ENCODE data around the gene GABRG1.

- TF ChIP-seq, protein P1, sequence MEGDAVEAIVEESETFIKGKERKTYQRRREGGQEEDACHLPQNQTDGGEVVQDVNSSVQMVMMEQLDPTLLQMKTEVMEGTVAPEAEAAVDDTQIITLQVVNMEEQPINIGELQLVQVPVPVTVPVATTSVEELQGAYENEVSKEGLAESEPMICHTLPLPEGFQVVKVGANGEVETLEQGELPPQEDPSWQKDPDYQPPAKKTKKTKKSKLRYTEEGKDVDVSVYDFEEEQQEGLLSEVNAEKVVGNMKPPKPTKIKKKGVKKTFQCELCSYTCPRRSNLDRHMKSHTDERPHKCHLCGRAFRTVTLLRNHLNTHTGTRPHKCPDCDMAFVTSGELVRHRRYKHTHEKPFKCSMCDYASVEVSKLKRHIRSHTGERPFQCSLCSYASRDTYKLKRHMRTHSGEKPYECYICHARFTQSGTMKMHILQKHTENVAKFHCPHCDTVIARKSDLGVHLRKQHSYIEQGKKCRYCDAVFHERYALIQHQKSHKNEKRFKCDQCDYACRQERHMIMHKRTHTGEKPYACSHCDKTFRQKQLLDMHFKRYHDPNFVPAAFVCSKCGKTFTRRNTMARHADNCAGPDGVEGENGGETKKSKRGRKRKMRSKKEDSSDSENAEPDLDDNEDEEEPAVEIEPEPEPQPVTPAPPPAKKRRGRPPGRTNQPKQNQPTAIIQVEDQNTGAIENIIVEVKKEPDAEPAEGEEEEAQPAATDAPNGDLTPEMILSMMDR (IDR thresholded peaks at IDR 0.05): no peak
- TF ChIP-seq POLR2A (IDR thresholded peaks at IDR 0.05): no peak
Observed at GRCh38 chr4:45989775-45990174, 134.1 kb downstream of the GABRG1 start.

Measured in right lobe of liver (tissue), 4 donors.